EH (cell line): ENCODE results near the gene CHCHD3.

ENCODE experiments used
- DNase-seq: peaks from one replicate; pipeline ENCODE4 v3.0.0-alpha.2; 2015; ENCODE audit warnings: low read depth

Gene CHCHD3

DNA sequence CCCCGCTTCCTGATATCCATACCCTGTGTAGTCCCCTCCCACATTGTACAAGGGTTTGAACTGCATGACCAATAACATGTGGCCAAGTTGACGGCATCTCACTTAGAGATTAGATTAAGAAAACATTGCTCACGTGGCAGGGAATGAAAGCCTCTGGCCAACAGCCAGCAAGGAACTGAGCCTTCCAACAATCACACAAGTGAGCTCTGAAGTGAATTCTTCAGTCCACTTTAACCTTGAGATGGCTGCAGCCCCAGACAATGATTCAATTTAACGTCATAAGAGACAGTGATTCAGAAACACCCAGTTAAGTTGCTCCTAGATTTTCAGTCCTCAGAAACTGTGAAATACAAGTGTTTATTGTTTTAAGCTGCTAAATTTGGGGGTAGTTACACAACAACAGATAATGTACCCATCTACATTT is 339.7 kb downstream of the CHCHD3 start:
- DNase-seq, result peak; percentile 90

- DNase-seq, result no peak
Observed at GRCh38 chr7:132740176-132740575, 341.7 kb downstream of the CHCHD3 start.

DNA sequence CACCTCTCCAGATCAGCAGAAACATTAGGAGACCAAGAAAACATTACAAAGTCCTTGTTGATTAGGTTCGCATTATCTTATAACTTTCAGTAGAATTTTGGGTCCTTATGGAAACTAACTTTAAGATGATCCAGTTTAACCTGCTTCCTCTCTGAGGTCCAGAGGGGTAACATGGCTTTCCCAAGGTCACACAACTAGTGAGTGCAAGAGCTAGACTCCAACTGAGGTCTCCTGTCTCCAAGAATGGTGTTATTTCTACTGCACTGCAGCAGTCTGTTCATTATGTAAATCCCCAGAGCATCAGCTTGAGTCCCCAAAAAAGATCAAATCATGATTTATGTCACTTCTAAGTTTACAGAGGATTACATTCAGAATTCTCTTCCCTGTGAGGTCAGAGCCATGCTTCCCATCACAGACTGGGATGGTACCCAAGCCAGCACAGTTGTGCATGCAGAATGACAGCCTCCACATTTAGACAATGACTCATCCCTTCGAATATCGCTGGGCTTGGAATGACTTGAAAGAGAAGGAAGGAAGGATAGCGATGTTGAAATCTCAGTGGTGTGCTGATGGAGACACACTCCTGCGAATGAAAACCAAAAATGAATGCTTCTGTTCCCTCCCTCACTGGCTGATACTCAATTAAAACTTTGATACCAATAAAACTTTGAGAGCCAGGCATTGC is 342.5 kb downstream of the CHCHD3 start:
- peak; percentile 94 for DNase-seq

DNA sequence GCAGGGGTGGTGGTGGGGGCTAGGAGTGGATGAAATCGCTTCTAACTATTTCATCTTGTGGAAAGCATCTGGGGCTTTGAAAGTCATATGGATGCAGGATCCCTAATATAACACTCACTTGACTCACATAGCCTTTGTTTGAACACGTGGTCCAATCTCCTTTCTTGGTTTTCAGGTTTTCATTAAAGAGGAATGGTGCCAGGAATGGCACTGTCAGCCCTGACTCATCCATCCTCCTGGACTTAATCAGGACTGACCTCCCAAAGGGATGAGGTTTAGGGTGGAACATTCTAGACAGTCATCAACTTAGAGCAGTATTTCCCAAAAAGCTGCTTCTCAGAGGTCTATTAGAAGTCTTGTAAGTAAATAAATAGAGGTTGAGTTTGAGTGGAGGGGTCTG is 343.6 kb downstream of the CHCHD3 start:
- DNase-seq, result peak; percentile 90

DNA sequence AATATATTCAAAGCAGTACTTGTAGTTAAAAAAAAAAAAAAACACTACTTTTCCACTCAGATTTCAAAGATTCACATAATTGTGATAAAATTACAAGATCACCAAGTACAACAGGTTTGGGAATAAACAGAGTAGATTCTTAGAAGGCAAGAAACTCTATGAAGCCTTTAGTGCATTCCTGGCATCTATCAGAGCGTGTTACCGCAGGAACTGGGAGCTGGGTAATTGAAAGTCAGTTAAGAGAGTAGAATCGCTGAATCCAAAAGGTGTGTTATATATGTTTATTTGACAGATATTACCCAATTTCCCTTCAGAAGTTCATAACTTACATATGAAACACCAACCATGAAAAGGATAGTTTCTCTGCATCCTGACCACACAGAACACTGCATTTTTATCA is 346.4 kb downstream of the CHCHD3 start:
- DNase-seq, result no peak
